NB4 (cell line): ENCODE measurements around the gene ASAP3.
"Not testable (repeated sequence)": the region's sequence is repeated elsewhere in the genome, so short reads cannot be mapped to it uniquely, and the experiment has no call there.

ENCODE experiments used
- DNase-seq: peaks from one replicate; pipeline ENCODE4 v3.0.0; 2010; ENCODE audit warnings: low read depth
- H3K4me3 ChIP-seq: one replicate; pipeline ENCODE4 v1.5.1; 2011; ENCODE audit warnings: mild to moderate bottlenecking, low read depth, low read length, moderate library complexity
- MYC ChIP-seq: IDR thresholded peaks from 2 replicates; pipeline ENCODE4 v1.6.1; 2011; ENCODE audit warnings: low read depth, low read length
- POLR2A ChIP-seq: IDR thresholded peaks from 2 replicates; pipeline ENCODE4 v1.6.1; 2011; ENCODE audit warnings: mild to moderate bottlenecking; ENCODE audit not compliant: insufficient read length; ENCODE audit errors: extremely low read depth
- TF ChIP-seq, protein P1 (sequence below): IDR thresholded peaks from 2 replicates; pipeline ENCODE4 v1.6.1; 2011; ENCODE audit warnings: low read depth, low read length
- TF ChIP-seq, protein P2 (sequence below): IDR thresholded peaks from one replicate; pipeline ENCODE4 v1.5.1; 2012; ENCODE audit warnings: low read depth, low read length

ASAP3 gene

DNA sequence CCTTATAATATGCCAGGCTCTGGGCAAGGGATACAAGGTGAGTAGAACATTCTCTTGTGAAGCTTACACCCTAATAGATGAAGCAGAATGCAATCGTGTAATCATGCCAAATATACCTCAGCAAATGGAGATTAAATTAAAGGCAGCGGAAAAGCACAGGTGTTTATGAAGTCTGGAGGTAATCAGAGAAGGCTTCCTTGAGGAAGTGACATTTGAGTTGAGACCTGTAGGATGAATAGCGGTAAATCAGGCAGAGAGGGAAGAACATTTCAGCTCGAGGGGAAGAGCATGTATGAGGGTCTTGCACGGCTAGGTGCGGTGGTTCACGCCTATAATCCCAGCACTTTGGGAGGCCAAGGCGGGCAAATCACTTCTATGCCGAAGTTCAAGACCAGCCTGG, 33.6 kb upstream of the ASAP3 start:
- H3K4me3 ChIP-seq, result no peak overlapping the region
- no peak for TF ChIP-seq POLR2A
- no peak for TF ChIP-seq MYC
- TF ChIP-seq, protein P1, sequence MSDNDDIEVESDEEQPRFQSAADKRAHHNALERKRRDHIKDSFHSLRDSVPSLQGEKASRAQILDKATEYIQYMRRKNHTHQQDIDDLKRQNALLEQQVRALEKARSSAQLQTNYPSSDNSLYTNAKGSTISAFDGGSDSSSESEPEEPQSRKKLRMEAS, result no peak
- TF ChIP-seq, protein P2, sequence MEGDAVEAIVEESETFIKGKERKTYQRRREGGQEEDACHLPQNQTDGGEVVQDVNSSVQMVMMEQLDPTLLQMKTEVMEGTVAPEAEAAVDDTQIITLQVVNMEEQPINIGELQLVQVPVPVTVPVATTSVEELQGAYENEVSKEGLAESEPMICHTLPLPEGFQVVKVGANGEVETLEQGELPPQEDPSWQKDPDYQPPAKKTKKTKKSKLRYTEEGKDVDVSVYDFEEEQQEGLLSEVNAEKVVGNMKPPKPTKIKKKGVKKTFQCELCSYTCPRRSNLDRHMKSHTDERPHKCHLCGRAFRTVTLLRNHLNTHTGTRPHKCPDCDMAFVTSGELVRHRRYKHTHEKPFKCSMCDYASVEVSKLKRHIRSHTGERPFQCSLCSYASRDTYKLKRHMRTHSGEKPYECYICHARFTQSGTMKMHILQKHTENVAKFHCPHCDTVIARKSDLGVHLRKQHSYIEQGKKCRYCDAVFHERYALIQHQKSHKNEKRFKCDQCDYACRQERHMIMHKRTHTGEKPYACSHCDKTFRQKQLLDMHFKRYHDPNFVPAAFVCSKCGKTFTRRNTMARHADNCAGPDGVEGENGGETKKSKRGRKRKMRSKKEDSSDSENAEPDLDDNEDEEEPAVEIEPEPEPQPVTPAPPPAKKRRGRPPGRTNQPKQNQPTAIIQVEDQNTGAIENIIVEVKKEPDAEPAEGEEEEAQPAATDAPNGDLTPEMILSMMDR, result no peak
- DNase-seq, result no peak

DNA sequence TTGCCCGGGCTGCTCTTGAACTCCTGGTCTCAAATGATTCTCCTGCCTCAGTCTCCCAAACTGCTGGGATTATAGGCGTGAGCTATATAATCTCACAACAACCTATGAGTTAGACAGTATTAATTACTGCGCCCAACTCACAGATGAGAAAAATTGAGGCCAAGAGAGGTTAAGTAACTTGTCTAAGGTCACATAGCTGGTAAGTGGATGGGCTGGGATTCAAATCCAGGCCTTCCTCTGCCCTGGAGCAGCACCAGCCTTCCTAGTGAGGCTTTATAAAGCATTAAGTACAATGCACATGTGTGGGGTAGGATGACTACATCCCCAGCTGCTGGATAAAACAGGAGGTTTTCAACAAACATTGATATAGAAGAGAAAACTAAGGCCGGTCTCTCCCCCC, 31.9 kb upstream of the ASAP3 start:
- no peak overlapping the region for H3K4me3 ChIP-seq
- TF ChIP-seq, protein P2, result no peak
- TF ChIP-seq POLR2A (no peak), MYC (no peak)
- TF ChIP-seq, protein P1, result no peak
- no peak for DNase-seq

DNA sequence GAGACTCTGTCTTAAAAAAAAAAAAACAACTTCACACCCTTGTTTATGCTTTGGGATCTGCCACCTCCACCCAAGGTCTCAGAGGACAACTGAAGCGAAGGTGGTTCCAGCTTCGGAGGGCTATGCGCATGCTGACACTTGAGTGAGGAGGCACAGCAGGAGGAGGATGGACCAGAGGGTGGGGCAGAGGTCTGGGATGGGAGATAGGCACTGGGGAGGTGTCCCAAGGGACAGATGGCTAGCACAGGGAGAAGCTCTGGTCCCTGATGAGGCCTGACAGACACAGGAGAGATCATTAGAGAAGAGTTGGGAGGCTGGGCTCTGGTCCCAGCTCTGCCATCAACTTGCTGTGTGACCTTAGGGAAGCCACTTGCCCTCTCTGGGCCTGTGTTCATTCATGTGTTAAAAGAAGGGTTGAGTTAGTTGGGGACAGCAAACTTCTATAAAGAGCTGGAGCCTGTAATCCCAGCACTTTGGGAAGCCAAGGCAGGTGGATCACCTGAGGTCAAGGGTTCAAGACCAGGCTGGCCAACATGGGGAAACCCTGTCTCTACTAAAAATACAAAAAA, 30.2 kb upstream of the ASAP3 start:
- H3K4me3 ChIP-seq, result no peak overlapping the region
- TF ChIP-seq MYC (no peak), POLR2A (no peak)
- TF ChIP-seq, protein P1, result no peak
- TF ChIP-seq, protein P2, result no peak
- DNase-seq, result no peak

DNA sequence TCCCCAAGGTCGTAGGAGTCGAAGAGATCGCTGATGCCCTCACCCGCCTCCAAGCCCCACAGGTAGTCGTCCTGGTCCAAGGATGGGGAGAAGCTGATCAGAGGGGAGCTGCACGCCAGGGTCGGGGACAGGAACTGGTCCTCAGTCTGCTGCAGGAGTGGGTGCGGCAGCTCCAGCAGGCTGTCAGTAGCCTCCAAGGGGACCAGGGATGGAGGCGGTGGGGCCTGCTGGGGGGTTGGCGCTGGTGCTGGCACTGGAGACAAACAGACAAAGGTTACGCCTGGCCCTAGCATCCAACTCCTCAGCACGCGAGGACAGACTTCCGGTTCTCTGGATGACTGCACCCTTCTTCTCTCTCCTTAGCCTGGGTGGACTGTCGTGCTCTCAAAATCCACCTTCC, 25.9 kb upstream of the ASAP3 start:
- no peak for DNase-seq
- TF ChIP-seq, protein P2, result no peak
- no peak for TF ChIP-seq POLR2A

DNA sequence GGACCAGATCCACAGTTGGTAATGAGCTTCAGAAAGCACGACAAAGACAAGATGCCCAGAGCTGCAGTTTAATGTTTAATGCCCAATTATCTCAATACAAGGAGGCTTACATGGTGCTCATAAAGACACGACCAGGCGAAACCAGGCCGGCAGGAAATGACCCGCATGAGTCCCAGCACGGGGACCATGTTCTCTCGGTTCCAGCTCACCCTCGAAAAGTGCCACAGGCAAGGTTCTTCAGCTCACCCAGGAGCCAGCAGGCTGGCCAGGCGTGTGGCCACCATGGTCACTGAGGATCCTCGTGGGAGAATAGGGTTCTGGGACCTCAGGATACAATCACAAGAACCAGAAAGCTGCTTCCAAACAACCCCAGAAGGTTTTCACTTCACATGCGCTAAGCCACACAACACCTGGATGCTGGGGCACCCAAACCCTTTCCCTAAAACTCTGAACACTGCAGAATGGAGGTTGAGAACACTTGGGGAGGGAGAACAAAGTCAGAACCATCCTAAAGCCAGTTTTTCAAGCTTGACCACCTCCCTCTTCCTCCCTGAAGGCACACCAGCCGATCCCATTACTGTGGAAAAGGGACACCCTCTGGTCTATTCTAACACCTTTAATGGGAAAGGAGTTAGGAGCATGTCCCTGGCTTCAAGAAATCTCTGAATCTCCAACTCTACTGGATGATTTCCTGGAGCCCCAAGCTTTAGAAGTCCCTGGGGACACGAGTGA, 22.6 kb upstream of the ASAP3 start:
- DNase-seq, result no peak
- no peak overlapping the region for H3K4me3 ChIP-seq
- TF ChIP-seq, protein P1, result no peak
- TF ChIP-seq, protein P2, result no peak
- no peak for TF ChIP-seq POLR2A
- TF ChIP-seq MYC, result no peak

More for the DNA sequence above, 25.9 kb upstream of the ASAP3 start:
- no peak overlapping the region for H3K4me3 ChIP-seq

DNA sequence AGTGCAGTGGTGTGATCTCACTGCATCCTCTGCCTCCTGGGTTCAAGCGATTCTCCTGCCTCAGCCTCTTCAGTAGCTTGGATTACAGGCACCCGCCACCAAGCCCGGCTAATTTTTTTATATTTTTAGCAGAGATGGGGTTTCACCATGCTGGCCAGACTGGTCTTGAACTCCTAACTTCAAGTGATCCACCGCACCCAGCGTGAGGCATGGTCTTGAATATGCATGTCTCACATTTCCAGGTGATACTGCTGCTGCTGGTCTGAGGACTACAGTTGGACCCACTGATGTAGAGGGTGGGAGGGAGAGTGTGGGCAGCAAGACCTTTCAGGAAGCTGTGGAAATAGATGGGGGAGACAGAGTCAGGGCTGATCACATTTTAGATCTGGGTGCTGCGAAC, 21.9 kb upstream of the ASAP3 start:
- no peak for DNase-seq
- TF ChIP-seq, protein P2, result no peak
- TF ChIP-seq, protein P1, result no peak
- TF ChIP-seq POLR2A, result no peak
- TF ChIP-seq MYC, result no peak
- H3K4me3 ChIP-seq, result no peak overlapping the region

DNA sequence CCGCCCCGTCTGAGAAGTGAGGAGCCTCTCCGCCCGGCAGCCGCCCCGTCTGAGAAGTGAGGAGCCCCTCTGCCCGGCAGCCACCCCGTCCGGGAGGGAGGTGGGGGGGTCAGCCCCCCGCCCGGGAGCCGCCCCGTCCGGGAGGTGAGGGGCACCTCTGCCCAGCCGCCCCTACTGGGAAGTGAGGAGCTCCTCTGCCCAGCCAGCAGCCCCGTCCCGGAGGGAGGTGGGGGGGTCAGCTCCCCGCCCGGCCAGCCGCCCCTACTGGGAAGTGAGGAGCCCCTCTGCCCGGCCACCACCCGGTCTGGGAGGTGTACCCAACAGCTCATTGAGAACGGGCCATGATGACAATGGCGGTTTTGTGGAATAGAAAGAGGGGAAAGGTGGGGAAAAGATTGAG, 20.2 kb upstream of the ASAP3 start:
- DNase-seq, H3K4me3 ChIP-seq: not testable (repeated sequence)
